Endothelial cell of umbilical vein (primary cell): ENCODE data around the gene NAV2. TPM values are rescaled to one million over a fixed set of nuclear protein-coding genes. Genes with fewer than 3 reads are reported as not detected.

Source experiments
- BruUV-seq: library from RNA; stranded (reverse); fragments of 400-500 nt; replicated peaks from 2 replicates; lab custom pipeline; 2021; lab: Mats Ljungman, UMichigan
- CTCF ChIA-PET: fragments of 300-600, 350-600 bp; sonication (Branson Sonifier 250); formaldehyde crosslinking; loops from one replicate; lab custom pipeline; 2021; ENCODE audit warnings: antibody characterized with exemption, inconsistent platforms; lab: Charles Lee
- POLR2A ChIA-PET: fragments of 300-600, 350-600 bp; sonication (Branson Sonifier 250); formaldehyde crosslinking; loops from one replicate; lab custom pipeline; 2021; ENCODE audit warnings: antibody characterized with exemption, inconsistent platforms; lab: Charles Lee
- DNase-seq: peaks from one replicate; pipeline ENCODE4 v3.0.0-alpha.2; 2011; ENCODE audit warnings: low read depth, low spot score
- FAIRE-seq: peaks from 2 replicates; lab custom pipeline; 2011; peaks lifted over from hg19 to GRCh38; lab: Jason Lieb, UNC
- H2AFZ ChIP-seq: 2 replicates; pipeline ENCODE4 v1.6.0; 2012; ENCODE audit warnings: low read depth, low read length, control low read depth, inconsistent platforms
- H3K27ac ChIP-seq: 2 replicates; pipeline ENCODE4 v1.5.1; 2011; ENCODE audit warnings: low read depth, mild to moderate bottlenecking, control low read depth, low read length, moderate library complexity; ENCODE audit not compliant: insufficient read depth
- H3K27me3 ChIP-seq, 2 experiments: 2 replicates each; pipeline versions ENCODE4 v1.6.0 to v1.6.1; 2011; ENCODE audit warnings: low read length in 2 of 2, mixed read lengths in 1 of 2; ENCODE audit not compliant: control insufficient read depth in 2 of 2, insufficient read depth in 2 of 2
- H3K36me3 ChIP-seq, 2 experiments: 2 replicates in 1 of 2; 3 replicates in 1 of 2; pipeline ENCODE4 v1.5.1; 2011; ENCODE audit warnings: low read length in 2 of 2, mild to moderate bottlenecking in 1 of 2, moderate library complexity in 1 of 2; ENCODE audit not compliant: control insufficient read depth in 2 of 2, insufficient read depth in 2 of 2; ENCODE audit errors: extremely low read depth in 1 of 2
- H3K4me1 ChIP-seq: 3 replicates; pipeline ENCODE4 v1.5.1; 2011; ENCODE audit warnings: mild to moderate bottlenecking, low read length; ENCODE audit not compliant: control insufficient read depth, insufficient read depth; ENCODE audit errors: extremely low read depth
- H3K4me2 ChIP-seq: 2 replicates; pipeline ENCODE4 v1.6.1; 2011; ENCODE audit warnings: low read length, control low read depth, mixed read lengths; ENCODE audit not compliant: insufficient read depth
- H3K4me3 ChIP-seq, 3 experiments: fragments of 200-600 bp in 1 of 3; sonication (generic), shearing (Covaris generic) in 1 of 3; replicated peaks in 1 of 3; 2 replicates each; pipeline ENCODE4 v1.5.1; 2011 to 2016; ENCODE audit warnings: control low read depth in 3 of 3, low read length in 3 of 3, mild to moderate bottlenecking in 2 of 3, inconsistent platforms in 1 of 3, low read depth in 1 of 3, moderate library complexity in 1 of 3; ENCODE audit not compliant: insufficient read depth in 1 of 3
- H3K79me2 ChIP-seq: 2 replicates; pipeline ENCODE4 v1.6.0; 2012; ENCODE audit warnings: low read length, inconsistent platforms; ENCODE audit not compliant: control insufficient read depth, insufficient read depth
- H3K9ac ChIP-seq: replicated peaks from 2 replicates; pipeline ENCODE3; 2011; ENCODE audit warnings: low read length, control low read depth; ENCODE audit not compliant: insufficient read depth; ENCODE audit errors: extremely low read depth
- H3K9me1 ChIP-seq: replicated peaks from 3 replicates; pipeline ENCODE4 v1.6.0; 2011; ENCODE audit warnings: mild to moderate bottlenecking, low read length; ENCODE audit not compliant: control insufficient read depth, insufficient read depth; ENCODE audit errors: extremely low read depth
- H3K9me3 ChIP-seq: replicated peaks from 2 replicates; pipeline ENCODE4 v1.5.1; 2012; ENCODE audit warnings: low read length, inconsistent platforms; ENCODE audit not compliant: control insufficient read depth, insufficient read depth
- H4K20me1 ChIP-seq: replicated peaks from 2 replicates; pipeline ENCODE3; 2011; ENCODE audit warnings: mild to moderate bottlenecking, low read length; ENCODE audit not compliant: control insufficient read depth, insufficient read depth; ENCODE audit errors: extremely low read depth
- CTCF ChIP-seq, 2 donors: IDR thresholded peaks; 1 replicate in 1 of 2; 2 replicates in 1 of 2; pipeline ENCODE4 v1.5.1; 2011; ENCODE audit warnings: low read length in 2 of 2, mild to moderate bottlenecking in 2 of 2, moderate library complexity in 2 of 2, control low read depth in 1 of 2, inconsistent platforms in 1 of 2, low read depth in 1 of 2; ENCODE audit not compliant: insufficient read depth in 1 of 2; ENCODE audit errors: extremely low read depth in 1 of 2
- EZH2 ChIP-seq: IDR thresholded peaks from 2 replicates; pipeline ENCODE4 v1.6.1; 2012; ENCODE audit warnings: borderline replicate concordance, low read depth, mild to moderate bottlenecking, moderate library complexity, low read length, inconsistent platforms; ENCODE audit not compliant: severe bottlenecking
- FOS ChIP-seq: IDR thresholded peaks from 2 replicates; pipeline ENCODE4 v1.6.1; 2011; ENCODE audit warnings: mild to moderate bottlenecking, low read length, moderate library complexity, borderline replicate concordance; ENCODE audit not compliant: insufficient read depth
- GATA2 ChIP-seq: IDR thresholded peaks from 2 replicates; pipeline ENCODE4 v1.7.0; 2011; ENCODE audit warnings: low read depth, mild to moderate bottlenecking, moderate library complexity, mixed read lengths, low read length; ENCODE audit not compliant: insufficient read length, insufficient read depth
- JUN ChIP-seq: IDR thresholded peaks from 2 replicates; pipeline ENCODE4 v1.6.1; 2011; ENCODE audit warnings: borderline replicate concordance, low read depth; ENCODE audit not compliant: insufficient read length, insufficient read depth
- MAX ChIP-seq: IDR thresholded peaks from 2 replicates; pipeline ENCODE4 v1.6.1; 2011; ENCODE audit not compliant: insufficient read depth, insufficient read length
- MYC ChIP-seq: IDR thresholded peaks from one replicate; pipeline ENCODE4 v1.6.1; 2011; ENCODE audit warnings: mild to moderate bottlenecking, low read depth, low read length
- POLR2A ChIP-seq: IDR thresholded peaks from 2 replicates; pipeline ENCODE4 v1.6.1; 2012; ENCODE audit warnings: low read depth, mild to moderate bottlenecking, control low read depth, low read length
- POLR2AphosphoS5 ChIP-seq: IDR thresholded peaks from 2 replicates; pipeline ENCODE4 v1.6.1; 2012; ENCODE audit warnings: low read depth, mild to moderate bottlenecking, control low read depth, low read length, moderate library complexity; ENCODE audit not compliant: insufficient read depth
- dilution Hi-C: fragments of 300-500 bp; cut with MboI; formaldehyde crosslinking; loops from one replicate; pipeline ENCODE4 v1.15.0; 2019; ENCODE audit warnings: low sequenced_read_pairs; ENCODE audit not compliant: extremely low pct_ligation_motif_present
- intact Hi-C: fragments of 100-400 bp; cut with micrococcal nuclease; formaldehyde crosslinking; loops from one replicate; pipeline ENCODE4 v1.10.0; 2022
- polyA plus RNA-seq, 4 experiments: library from polyadenylated mRNA; depleted of rRNA in 3 of 4; stranded (reverse) in 3 of 4; unstranded in 1 of 4; fragments of >200 nt; gene quantifications; 2 replicates each; pipeline versions ENCODE4 v1.2.1 to v1.2.3, GENCODE V29; 2011 to 2012; ENCODE audit warnings: missing spikeins in 1 of 4
- total RNA-seq: library from RNA; stranded (reverse); gene quantifications from 2 replicates; pipeline ENCODE4 v1.2.3, GENCODE V29; 2021

NAV2 gene
- total and polyA plus RNA-seq, 2 donors (not counting 3 experiments of a cell fraction or from before 2014, with no cell fraction given) = 10.9 to 68.0 TPM

GRCh38 chr11:19931771-19932369 lies 219.2 kb downstream of the NAV2 start:
- FAIRE-seq (no peak), DNase-seq (no peak)
- no peak overlapping the region for H2AFZ ChIP-seq
- intact Hi-C loops = no loop called here
- dilution Hi-C loops = no loop called here
- no peaks in the 10 kb centered on the region for H3K27me3 ChIP-seq
- H4K20me1 ChIP-seq = no peaks in the 10 kb centered on the region
- H3K4me1 ChIP-seq = peaks cover 17% of the 10 kb centered on the region
- no peak overlapping the region for H3K9ac ChIP-seq
- CTCF ChIA-PET = interaction anchor here (0.9 to 1.6 kb wide), 3 partner anchors 13 to 22 kb away, joined by 3 to 6 read pairs (median 3); no protein-coding TSS in a partner anchor
- TF ChIP-seq CTCF (IDR thresholded peaks at IDR 0.05; ENCODE audit: extremely low read depth in 1 of 2, insufficient read depth in 1 of 2, low read depth in 1 of 2, low read length in 2 of 2) = no peak
- TF ChIP-seq JUN = no peak
- no peak for TF ChIP-seq FOS
- TF ChIP-seq MYC = no peak
- no peak for TF ChIP-seq POLR2AphosphoS5
- no peak for TF ChIP-seq MAX
- no peak for TF ChIP-seq POLR2A
- no peak for TF ChIP-seq GATA2
- no peak for TF ChIP-seq EZH2
- no TSS peak for BruUV-seq
- no peak overlapping the region for H3K4me3 ChIP-seq
- H3K9me3 ChIP-seq = no peaks in the 10 kb centered on the region
- no peak overlapping the region for H3K4me2 ChIP-seq
- H3K27ac ChIP-seq = no peak overlapping the region
- peaks cover 0 to 9% of the 10 kb centered on the region in 2 experiments for H3K36me3 ChIP-seq
- POLR2A ChIA-PET = no interaction called here
- no peaks in the 10 kb centered on the region for H3K79me2 ChIP-seq
- no peaks in the 10 kb centered on the region for H3K9me1 ChIP-seq
